CMK (cell line): ENCODE results near the gene XRCC4.

ENCODE experiments used
- DNase-seq: peaks from one replicate; pipeline ENCODE4 v3.0.0-alpha.2; 2010; ENCODE audit warnings: low read depth

XRCC4 gene

DNA sequence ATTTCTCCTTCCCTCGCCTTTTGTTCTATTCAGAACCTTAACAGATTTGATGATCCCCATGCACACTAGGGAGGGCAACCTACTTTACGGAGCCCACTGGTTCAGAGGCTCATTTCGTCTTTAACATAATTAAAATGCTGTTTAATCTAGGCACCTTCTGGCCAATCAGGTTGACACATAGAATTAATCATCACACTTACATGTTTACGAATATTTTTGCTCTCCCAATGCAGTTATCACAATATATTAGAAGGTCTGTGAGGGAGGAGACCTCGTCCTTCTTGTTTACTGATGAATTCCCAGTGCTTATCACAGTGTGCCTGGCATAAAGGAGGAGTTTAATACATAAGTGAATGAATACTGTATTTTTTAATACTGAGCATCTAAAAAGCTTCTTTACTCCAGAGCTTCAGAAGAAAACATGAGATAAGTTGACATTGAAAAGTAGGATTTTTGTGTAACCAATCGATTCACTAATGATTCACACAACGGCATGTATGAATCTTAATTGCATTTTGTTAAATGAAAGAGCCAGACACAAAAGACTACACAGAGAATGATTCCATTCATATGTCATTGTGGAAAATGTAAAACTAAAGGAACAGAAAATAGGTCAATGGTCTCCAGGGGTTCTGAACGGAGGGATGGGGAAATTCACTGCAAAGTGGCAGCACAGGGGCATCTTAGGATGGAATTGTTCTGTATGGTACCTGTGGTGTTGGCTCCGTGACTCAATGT, 315.6 kb downstream of the XRCC4 start:
- no peak for DNase-seq

DNA sequence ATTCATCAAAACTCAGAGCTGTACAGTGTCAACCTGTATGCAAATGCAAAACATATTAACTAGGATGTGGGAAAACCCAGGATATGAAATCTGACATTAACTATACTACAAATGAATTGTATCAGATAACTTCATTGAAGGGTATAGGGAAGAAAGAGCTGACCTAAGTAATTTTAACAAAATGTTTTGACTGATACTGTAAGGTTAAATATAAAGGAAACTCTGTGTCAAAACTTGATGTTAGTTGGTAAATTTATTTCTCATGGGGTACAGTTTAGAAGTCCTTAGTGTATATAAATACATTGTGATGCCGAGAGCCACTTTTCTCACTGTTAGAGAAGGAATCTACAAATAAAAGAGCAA, 316.1 kb downstream of the XRCC4 start:
- no peak for DNase-seq

DNA sequence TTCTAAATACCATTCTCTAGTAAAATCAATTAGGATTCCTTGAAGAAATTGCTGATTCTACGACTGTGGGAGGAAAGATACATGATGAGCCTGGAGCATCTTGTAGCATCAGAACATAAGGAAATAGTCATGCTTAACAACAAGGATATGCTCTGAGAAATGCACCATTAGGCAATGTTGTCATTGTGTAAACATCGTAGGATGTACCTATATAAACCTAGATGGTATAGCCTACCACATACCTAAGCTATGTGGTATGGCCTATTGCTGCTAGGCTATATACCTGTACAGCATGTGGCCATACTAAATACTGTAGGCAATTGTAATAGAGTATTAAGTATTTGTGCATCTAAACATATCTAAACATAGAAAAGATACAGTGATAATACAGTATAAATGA, 316.8 kb downstream of the XRCC4 start:
- DNase-seq, result no peak

DNA sequence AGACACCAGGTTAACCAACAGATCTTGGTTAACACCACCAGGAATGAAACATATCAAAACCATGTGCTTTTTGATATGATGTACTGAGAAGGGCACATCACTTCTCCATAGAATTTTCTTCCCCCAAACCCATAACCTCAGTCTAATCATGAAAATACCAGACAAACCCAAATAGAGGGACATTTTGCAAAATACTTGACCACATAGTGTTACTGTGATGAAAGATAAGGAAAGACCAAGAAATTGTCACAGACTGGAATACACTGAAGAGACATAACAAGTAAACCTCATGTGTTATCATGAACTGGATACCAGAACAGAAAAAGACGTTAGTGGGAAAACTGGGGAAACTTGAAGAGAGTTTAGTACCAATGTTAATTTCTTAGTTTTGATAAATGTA, 319.3 kb downstream of the XRCC4 start:
- DNase-seq, result peak; percentile 60

DNA sequence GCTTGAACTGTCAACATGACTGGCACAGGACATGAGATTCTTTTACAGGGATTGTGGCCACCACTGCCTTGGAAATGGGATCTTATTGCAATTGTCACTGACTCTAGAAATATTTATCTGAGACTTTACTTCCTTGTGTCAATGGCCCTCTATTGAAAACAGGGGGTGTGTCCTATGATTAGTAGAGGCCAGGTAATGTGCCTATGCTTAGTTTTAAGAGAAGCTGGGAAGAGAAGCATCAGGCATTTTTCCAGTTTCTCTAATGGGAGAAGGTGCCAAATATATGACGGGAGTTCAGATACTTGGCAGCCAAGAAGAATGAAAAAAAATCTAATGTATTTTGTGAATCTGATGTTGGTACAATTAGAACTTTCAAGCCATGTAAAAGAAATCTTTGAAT, 320.3 kb downstream of the XRCC4 start:
- no peak for DNase-seq

DNA sequence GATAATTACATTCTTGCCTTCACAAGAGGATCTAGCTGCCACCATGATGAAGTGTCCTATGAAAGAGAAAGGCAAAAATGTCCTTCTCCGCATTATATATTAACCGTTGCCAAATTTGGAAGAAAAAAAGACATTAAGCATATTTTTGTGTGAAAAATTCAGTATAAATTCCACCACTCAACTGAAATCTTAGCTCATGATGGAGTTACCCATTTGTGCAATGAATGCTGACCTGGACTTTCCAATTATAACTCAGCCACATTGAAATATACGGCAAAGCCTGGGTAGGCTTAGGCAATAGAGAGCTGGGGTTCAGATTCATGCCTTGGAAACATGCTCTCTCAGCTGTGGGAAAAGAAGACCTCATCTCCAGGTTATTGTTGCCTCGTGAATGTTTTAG, 322.9 kb downstream of the XRCC4 start:
- DNase-seq, result no peak

DNA sequence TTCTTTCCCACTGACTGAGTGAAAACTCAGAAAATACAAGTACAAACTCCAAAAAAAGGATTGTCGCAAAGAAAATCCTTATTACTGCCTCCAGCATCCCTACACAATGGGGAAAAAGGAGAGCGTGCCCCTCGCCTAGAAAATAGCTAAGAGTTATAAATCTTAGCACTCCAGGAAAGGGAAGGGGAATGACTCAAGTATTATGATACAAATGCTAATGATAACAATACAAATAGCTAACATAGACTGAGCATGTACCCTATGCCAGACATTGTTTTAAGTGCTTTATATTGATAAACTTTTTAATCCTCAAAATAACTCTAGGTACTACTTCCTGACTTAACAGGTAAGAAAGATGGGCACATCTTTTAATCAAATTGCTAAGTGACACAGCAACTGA, 323.4 kb downstream of the XRCC4 start:
- no peak for DNase-seq

DNA sequence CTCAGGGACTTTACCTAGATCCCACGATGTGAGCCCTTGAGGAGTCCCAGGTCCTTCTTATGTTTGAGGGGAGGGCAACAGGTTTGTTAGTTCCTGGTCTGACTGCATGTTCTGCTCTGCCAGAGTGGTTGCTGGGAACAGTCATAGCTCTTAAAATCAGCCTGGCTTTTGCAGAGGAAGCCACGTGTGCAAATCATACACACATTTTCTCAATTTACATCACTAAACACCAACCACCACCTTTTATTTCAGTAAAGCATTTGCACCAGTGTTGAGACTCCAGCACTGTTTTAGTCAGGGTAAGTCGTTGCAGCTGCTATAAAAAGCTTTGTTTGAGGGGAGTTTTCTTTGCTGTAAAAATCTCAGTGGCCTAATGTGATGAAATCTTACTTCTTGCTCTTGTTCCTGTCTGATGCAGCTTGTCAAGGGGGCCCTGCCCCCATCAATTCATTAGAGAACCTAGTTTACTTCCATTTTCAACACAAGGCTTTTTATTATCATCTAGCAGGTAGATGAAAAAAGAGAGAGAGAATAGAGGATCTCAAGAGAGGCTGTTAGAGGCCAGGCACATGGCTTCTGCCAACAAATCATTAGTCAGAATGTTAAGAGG, 323.9 kb downstream of the XRCC4 start:
- no peak for DNase-seq

DNA sequence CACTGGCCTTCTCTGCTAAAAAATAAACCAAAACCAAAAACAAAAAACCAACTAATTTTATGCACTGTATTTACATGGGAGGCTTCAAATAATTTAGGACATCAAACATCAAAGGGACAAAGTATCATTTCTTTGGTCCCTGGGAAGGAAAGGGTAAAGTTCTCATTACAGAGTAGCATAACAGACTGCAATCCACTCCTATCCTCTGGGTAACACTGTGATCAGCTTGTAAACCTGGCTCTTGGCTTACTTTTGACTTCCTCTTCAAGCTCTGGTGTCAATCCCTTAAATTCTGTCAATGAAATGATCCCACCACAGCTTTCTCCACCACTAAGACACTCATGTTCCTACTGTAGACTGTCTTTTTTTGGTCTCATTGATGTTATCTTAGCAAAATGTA, 324.4 kb downstream of the XRCC4 start:
- no peak for DNase-seq
